Neural progenitor cell (in vitro differentiated cells): ENCODE measurements around the gene PKNOX1. TPM values are rescaled to one million over a fixed set of nuclear protein-coding genes. Genes with fewer than 3 reads are reported as not detected.

Experiments
- DNase-seq: peaks from one replicate; pipeline ENCODE4 v3.0.0-alpha.2; 2016; ENCODE audit warnings: low spot score
- H2AFZ ChIP-seq: fragments of 200-600 bp; sonication (generic); replicated peaks from 2 replicates; pipeline ENCODE4 v1.6.1; 2016; ENCODE audit warnings: antibody characterized with exemption
- H3F3A ChIP-seq: fragments of 200-600 bp; sonication (generic); 2 replicates; pipeline ENCODE4 v1.6.1; 2016; ENCODE audit warnings: antibody characterized with exemption, low read depth
- H3K27ac ChIP-seq: fragments of 200-600 bp; sonication (generic); 2 replicates; pipeline ENCODE4 v1.5.1; 2016; ENCODE audit warnings: mild to moderate bottlenecking
- H3K27me3 ChIP-seq: fragments of 200-600 bp; sonication (generic); 2 replicates; pipeline ENCODE4 v1.6.1; 2016; ENCODE audit warnings: mild to moderate bottlenecking, moderate library complexity
- H3K36me3 ChIP-seq: fragments of 200-600 bp; sonication (generic); 2 replicates; pipeline ENCODE4 v1.5.1; 2016
- H3K4me1 ChIP-seq: fragments of 200-600 bp; sonication (generic); 2 replicates; pipeline ENCODE4 v1.6.1; 2016; ENCODE audit warnings: mixed run types
- H3K4me2 ChIP-seq: fragments of 200-600 bp; sonication (generic); 2 replicates; pipeline ENCODE4 v1.6.1; 2016
- H3K4me3 ChIP-seq: fragments of 200-600 bp; sonication (generic); 2 replicates; pipeline ENCODE4 v1.5.1; 2016
- H3K79me2 ChIP-seq: fragments of 200-600 bp; sonication (generic); 2 replicates; pipeline ENCODE4 v1.6.1; 2016; ENCODE audit warnings: low read depth
- H3K9ac ChIP-seq: fragments of 200-600 bp; sonication (generic); 2 replicates; pipeline ENCODE4 v1.6.1; 2016
- H3K9me3 ChIP-seq: fragments of 200-600 bp; sonication (generic); 2 replicates; pipeline ENCODE4 v1.5.1; 2016; ENCODE audit warnings: low read depth
- H4K20me1 ChIP-seq: fragments of 200-600 bp; sonication (generic); 2 replicates; pipeline ENCODE4 v1.6.1; 2016; ENCODE audit warnings: low read depth
- H3K27ac Mint-ChIP-seq: 3 replicates; pipeline ENCODE4 v1.8.0; 2021; ENCODE audit warnings: mixed read lengths
- H3K27me3 Mint-ChIP-seq: 2 replicates; pipeline ENCODE4 v1.8.0; 2022; ENCODE audit warnings: low read depth, mild to moderate bottlenecking, inconsistent platforms, moderate library complexity, mixed read lengths; ENCODE audit not compliant: insufficient read depth
- H3K36me3 Mint-ChIP-seq: 3 replicates; pipeline ENCODE4 v1.8.0; 2021; ENCODE audit warnings: mixed read lengths
- H3K4me1 Mint-ChIP-seq: 3 replicates; pipeline ENCODE4 v1.8.0; 2021; ENCODE audit warnings: mixed read lengths
- H3K4me3 Mint-ChIP-seq: 3 replicates; pipeline ENCODE4 v1.8.0; 2021; ENCODE audit warnings: mild to moderate bottlenecking, moderate library complexity, mixed read lengths
- H3K9me3 Mint-ChIP-seq: 3 replicates; pipeline ENCODE4 v1.8.0; 2020; ENCODE audit warnings: mixed read lengths
- CTCF ChIP-seq: fragments of 200-600 bp; sonication (generic); IDR thresholded peaks from 2 replicates; pipeline ENCODE4 v1.5.1; 2017; ENCODE audit warnings: antibody characterized with exemption, mild to moderate bottlenecking
- EZH2 ChIP-seq: fragments of 200-600 bp; sonication (generic); IDR thresholded peaks from 2 replicates; pipeline ENCODE4 v1.6.1; 2017; ENCODE audit warnings: antibody characterized with exemption, mild to moderate bottlenecking, moderate library complexity
- EZH2phosphoT487 ChIP-seq: fragments of 200-600 bp; sonication (generic); IDR thresholded peaks from 2 replicates; pipeline ENCODE4 v1.6.1; 2017; ENCODE audit warnings: antibody characterized with exemption
- total RNA-seq: library from RNA; depleted of rRNA; stranded (reverse); fragments of >200 nt; gene quantifications from 2 replicates; pipeline ENCODE4 v1.2.3, GENCODE V29; 2015; ENCODE audit warnings: low replicate concordance

Gene PKNOX1
- total RNA-seq, 1 donor from 2014 or later = 11.0 TPM

DNA sequence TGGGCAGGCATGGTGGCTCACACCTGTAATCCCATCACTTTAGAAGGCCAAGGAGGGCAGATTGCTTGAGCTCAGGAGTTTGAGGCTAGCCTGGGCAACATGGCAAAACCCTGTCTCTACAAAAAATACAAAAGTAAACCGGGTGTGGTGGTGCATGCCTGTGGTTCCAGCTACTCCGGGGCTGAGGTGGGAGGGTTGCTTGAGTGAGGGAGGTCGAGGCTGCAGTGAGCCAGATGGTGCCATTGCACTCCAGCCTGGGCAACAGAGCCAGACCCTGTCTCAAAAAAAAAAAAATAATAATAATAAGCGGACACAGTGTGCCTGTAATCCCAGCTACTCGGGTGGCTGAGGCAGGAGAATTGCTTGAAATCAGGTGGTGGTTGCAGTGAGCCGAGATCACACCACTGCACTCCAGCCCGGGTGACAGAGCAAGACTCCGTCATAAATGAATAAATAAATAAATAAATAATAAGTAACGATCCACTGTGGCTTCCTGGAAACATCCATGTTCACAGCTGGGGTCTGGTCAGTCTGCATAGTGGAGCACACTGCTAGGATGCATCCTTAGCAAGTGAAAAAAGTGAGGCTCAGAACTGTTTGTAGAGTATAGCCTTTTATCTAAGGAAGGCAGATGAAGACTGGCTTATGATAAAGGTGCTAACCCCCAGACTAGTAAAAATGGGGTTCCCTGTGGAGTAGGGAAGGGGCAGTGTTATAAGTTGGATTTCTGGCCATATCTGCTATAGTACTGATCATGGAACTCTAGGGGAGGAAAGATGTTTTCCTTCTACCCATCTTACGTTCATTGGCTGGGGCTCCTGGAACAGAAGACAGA lies 15.7 kb downstream of the PKNOX1 start:
- no peaks in the 10 kb centered on the region for H3K4me1 ChIP-seq
- no peak for DNase-seq
- Mint-ChIP-seq H3K36me3 (peaks cover 2% of the 10 kb centered on the region), H3K4me3 (no peak overlapping the region), H3K27me3 (no peaks in the 10 kb centered on the region), H3K27ac (no peak overlapping the region), H3K9me3 (no peaks in the 10 kb centered on the region), H3K4me1 (peaks cover 8% of the 10 kb centered on the region)
- TF ChIP-seq EZH2 = no peak
- no peak for TF ChIP-seq CTCF
- no peak for TF ChIP-seq EZH2phosphoT487
- no peak overlapping the region for H3K4me2 ChIP-seq
- no peak overlapping the region for H3K9ac ChIP-seq
- no peak overlapping the region for H2AFZ ChIP-seq
- no peaks in the 10 kb centered on the region for H3K27me3 ChIP-seq
- H4K20me1 ChIP-seq = no peaks in the 10 kb centered on the region
- no peaks in the 10 kb centered on the region for H3F3A ChIP-seq
- no peaks in the 10 kb centered on the region for H3K36me3 ChIP-seq
- peaks cover 16% of the 10 kb centered on the region for H3K79me2 ChIP-seq
- no peak overlapping the region for H3K4me3 ChIP-seq
- no peaks in the 10 kb centered on the region for H3K9me3 ChIP-seq
- H3K27ac ChIP-seq = no peak overlapping the region

- no peak overlapping the region for H3K4me3 Mint-ChIP-seq
- TF ChIP-seq EZH2 (no peak), EZH2phosphoT487 (no peak), CTCF (no peak)
- Histone ChIP-seq H2AFZ (no peak overlapping the region), H3K4me2 (no peak overlapping the region), H3F3A (no peaks in the 10 kb centered on the region), H4K20me1 (no peaks in the 10 kb centered on the region), H3K4me3 (no peak overlapping the region), H3K36me3 (no peaks in the 10 kb centered on the region), H3K9me3 (no peaks in the 10 kb centered on the region), H3K9ac (no peak overlapping the region), H3K27ac (no peak overlapping the region), H3K27me3 (no peaks in the 10 kb centered on the region), H3K4me1 (no peaks in the 10 kb centered on the region), H3K79me2 (no peaks in the 10 kb centered on the region)
- peaks cover under 1% of the 10 kb centered on the region for H3K36me3 Mint-ChIP-seq
- no peaks in the 10 kb centered on the region for H3K27me3 Mint-ChIP-seq
- no peak for DNase-seq
- peaks cover 8% of the 10 kb centered on the region for H3K4me1 Mint-ChIP-seq
- H3K9me3 Mint-ChIP-seq = peaks cover under 1% of the 10 kb centered on the region
- peak overlapping the region; percentile 42 for H3K27ac Mint-ChIP-seq
These were observed 17.8 kb downstream of the PKNOX1 start for GRCh38 chr21:42991992-42992740.

DNA sequence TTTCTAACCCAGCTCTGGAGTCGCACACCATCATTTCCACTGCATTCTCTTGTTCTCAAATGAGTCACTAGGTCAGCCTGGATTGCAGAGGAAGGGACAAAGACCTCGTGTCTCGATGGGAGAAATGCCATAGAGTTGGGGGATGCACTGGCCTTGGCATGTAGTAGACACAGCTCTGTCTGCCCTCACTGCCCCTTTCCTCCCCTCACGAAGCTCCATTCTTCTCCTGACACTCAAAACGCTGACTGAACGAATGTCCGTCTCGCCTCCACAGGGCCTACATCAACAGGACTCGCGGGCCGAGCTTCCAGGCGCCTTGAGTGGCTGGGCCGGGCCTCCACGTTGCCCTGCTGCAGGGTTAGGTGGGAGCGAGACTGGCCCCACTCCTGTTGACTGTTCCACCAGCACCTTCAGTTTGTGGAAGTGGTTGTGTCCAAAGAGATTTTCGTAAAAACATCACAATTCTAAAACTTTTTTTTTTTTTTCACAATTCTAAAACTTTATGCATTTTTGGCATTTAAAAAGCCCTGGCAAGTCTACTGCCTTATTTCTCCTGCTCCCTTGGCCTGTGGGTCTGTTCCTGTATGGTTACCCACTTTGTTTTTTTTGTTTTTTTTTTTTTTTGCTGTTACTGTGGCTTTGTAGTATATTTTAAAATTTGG lies 18.8 kb downstream of the PKNOX1 start:
- Histone ChIP-seq H3K27ac (no peak overlapping the region), H3K4me1 (no peaks in the 10 kb centered on the region), H3K79me2 (no peaks in the 10 kb centered on the region), H3K9me3 (no peaks in the 10 kb centered on the region), H3K36me3 (no peaks in the 10 kb centered on the region), H3K4me2 (no peak overlapping the region), H3K4me3 (no peak overlapping the region), H3K9ac (no peak overlapping the region), H3K27me3 (no peaks in the 10 kb centered on the region), H2AFZ (no peak overlapping the region), H4K20me1 (no peaks in the 10 kb centered on the region), H3F3A (no peaks in the 10 kb centered on the region)
- no peaks in the 10 kb centered on the region for H3K27me3 Mint-ChIP-seq
- no peak for DNase-seq
- peaks cover 11% of the 10 kb centered on the region for H3K9me3 Mint-ChIP-seq
- peaks cover 8% of the 10 kb centered on the region for H3K4me1 Mint-ChIP-seq
- no peak overlapping the region for H3K27ac Mint-ChIP-seq
- TF ChIP-seq EZH2 = no peak
- no peak for TF ChIP-seq CTCF
- TF ChIP-seq EZH2phosphoT487 = no peak
- H3K4me3 Mint-ChIP-seq = no peak overlapping the region
- peaks cover 9% of the 10 kb centered on the region for H3K36me3 Mint-ChIP-seq
